ENCODE data around the gene LUC7L3.
"Not testable (repeated sequence)": the region's sequence is repeated elsewhere in the genome, so short reads cannot be mapped to it uniquely, and the experiment has no call there.

Gene LUC7L3

GRCh38 chr17:50710650-50711049 is 8.8 kb upstream of the LUC7L3 start:
- no peak for DNase-seq

- no peak for DNase-seq
Observed at GRCh38 chr17:50712641-50713040, 6.8 kb upstream of the LUC7L3 start.

- DNase-seq = no peak
Observed at GRCh38 chr17:50715471-50715870, 3.9 kb upstream of the LUC7L3 start.

- no peak for DNase-seq
Observed at GRCh38 chr17:50719924-50720794, 756 bp downstream of the LUC7L3 start.

GRCh38 chr17:50721194-50722010 is 2.0 kb downstream of the LUC7L3 start:
- DNase-seq = no peak

DNA sequence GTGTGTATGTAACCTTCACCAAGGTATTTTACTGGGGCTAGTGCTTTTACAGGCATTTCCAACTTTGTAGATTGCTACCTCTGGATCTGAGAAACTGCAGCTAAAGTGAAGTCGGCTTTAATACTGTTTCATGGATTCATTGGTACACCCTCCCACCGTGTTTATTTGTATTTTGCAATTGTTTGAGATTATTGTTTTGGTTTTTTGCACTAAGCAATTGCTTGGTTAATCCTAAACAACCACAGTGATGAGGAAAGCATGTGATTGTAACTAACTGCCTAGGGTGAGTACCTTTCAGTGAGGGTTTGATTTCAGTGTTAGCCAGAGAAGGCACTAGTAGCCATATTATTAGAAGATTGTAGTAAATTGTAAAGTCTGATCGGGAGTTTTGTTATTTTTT is 3.3 kb downstream of the LUC7L3 start:
- no peak for DNase-seq

DNA sequence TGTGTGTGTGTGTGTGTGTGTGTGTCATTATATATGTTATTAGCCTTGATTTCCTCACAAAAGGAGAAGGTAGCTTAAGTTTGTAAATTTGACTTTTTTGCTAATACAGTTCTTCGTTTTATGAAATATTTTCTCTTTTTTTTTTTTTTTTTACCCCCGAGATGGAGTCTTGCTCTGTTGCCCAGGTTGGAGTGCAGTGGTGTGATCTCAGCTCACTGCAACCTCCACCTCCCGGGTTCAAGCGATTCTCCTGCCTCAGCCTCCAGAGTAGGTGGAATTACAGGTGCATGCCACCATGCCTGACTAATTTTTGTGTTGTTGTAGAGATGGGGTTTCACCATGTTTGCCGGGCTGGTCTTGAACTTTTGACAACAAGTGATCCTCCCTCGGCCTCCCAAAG is 5.2 kb downstream of the LUC7L3 start:
- not testable (repeated sequence) for DNase-seq

DNA sequence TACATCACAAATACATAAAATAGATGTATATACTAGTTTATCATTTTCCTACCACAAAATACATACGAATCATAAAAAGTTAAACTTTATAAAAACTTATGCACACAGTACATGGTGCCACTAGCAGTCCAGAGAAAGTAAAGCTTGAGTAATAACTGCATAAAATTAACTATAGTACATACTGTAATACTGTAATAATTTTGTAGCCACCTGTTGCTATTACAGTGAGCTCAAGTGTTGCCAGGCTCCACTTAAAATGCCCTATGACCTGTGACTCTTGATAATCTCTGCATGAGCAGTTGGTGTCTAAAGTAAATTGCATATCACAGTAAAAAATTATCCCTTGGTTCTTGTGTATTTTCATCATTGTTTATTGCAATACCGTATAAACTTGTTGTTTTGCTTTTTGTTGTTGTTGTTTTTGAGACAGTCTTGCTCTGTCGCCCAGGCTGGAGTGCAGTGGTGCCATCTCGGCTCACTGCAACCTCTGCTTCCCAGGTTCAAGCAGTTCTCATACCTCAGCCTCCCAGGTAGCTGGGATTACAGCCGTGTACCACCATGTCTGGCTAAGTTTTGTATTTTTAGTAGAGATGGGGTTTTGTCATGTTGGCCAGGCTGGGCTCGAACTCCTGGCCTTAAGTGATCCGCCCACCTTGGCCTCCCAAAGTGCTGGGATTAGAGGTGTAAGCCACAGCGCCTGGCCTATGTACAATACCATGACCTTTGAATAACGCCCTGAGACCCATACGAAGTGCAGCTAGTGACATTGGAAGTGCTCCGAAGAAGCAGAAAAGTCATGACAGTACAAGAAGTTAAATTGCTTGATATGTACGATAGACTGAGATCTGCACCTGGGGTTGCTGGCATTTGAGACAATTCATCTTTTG is 6.6 kb downstream of the LUC7L3 start:
- DNase-seq = no peak

- no peak for DNase-seq
Observed at GRCh38 chr17:50728112-50728429, 8.7 kb downstream of the LUC7L3 start.

DNA sequence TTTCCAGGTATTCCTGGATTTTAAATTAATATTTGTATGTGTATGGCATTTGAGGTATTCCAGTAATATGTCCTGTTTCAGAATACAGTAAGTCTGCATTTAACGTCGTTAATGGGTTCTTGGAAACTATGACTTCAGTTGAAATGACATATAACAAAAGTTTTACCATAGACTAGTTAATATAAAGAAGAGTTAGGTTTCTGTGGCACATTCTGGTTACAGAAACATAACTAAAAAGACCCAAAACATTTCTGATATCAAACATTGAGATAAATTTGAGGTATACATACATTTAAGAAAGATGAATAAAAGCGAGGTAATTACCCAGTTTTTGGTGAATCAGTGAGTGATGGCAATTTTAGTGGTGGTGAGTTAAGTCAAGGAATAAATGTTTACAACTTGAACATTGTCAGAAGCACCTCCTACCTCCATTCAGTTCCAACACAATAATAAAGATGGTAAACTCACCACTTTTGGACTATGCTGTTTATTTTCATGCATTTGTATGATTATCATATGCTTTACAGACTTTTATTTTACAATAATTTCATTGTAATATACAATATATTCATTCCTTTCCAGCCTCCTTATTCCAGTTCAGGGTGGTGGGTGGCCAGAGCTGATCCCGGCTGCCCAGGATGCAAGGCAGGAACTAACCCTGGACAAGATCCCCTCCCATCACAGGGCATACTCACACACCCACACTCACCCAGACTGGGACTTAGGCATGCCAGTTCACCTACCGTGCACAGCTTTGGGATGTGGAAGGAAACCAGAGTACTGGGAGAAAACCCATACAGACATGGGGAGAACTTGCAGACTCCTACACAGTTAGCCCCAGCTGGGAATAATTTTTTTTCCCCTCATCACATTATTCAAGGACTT is 9.7 kb downstream of the LUC7L3 start:
- no peak for DNase-seq

DNA sequence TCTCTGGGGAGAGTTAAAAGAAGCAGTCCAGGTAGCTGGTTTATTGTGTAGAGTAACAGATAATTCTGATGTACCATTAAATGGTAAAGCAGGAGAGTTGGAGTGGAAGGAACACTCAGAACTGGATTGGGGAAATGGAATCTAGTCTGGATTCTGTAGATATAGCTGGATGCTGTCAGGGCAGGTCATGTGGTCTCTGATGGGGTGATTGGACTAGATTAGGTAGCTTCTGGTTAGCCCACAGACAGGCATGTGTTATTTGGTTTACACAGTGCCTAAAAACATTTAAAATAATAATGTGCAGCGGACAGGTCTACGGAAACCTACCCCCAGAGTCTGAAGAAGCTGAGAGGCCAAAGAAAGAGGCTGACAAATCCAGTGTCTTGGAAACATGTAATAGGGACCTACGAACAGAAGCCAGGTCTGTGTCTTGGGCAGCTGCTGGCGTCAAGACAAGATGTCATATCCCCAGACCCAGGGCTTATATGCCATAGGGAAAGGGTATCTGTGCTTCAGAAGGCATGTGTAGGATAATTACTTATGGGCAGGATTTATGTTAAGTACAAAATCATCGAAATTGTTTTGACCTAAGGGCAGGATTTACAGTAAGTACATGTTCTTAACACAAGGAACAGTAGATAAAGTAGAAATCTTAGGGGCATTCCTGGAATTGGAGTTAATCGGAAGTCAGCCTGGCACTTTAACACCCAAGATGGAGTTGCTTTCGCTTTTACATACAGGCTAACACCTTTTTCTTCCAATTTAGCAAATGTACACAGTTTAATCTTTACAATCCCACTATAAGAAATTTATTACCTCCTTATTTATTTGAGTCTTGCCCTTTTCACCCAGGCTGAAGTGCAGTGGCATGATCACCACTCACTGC is 12.4 kb downstream of the LUC7L3 start:
- no peak for DNase-seq

GRCh38 chr17:50735287-50735686 is 15.9 kb downstream of the LUC7L3 start:
- no peak for DNase-seq

DNA sequence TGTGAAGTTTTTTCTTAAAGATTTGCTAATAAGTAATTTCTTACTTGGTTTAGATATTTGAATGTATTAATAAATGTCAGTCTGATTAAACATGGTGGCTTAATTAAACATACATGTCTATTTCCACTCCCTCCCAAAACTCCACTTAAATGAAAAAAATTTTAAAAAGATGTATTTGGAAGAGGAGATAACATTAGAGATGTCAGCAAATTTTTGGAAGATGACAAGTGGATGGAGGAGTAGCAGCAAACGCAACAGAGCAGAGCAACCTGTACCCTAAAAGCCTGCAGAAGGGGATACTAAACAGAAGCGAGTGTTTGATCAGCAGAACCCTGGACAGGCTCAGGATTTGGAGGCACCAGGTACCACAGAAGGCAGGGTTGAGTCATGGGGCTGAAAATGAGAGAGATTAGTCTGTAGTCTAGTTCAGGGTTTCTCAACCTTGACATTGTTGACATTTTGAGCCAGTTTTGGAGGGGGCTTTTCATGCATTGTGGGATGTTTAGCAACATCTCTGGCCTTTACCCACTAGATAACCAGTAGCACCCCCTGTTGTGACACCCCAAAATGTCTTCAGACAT is 17.8 kb downstream of the LUC7L3 start:
- DNase-seq = no peak

- DNase-seq = no peak
Observed at GRCh38 chr17:50739098-50739497, 19.7 kb downstream of the LUC7L3 start.

DNA sequence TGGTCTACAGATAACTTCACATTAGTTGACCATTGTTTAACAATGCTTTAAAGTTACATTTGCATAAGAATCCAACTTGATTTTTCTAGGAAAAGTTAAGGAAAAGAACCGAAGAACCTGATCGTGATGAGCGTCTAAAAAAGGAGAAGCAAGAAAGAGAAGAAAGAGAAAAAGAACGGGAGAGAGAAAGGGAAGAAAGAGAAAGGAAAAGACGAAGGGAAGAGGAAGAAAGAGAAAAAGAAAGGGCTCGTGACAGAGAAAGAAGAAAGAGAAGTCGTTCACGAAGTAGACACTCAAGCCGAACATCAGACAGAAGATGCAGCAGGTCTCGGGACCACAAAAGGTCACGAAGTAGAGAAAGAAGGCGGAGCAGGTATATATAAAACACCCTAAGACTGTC is 26.2 kb downstream of the LUC7L3 start:
- no peak for DNase-seq

- DNase-seq = no peak
Observed at GRCh38 chr17:50749245-50749644, 29.8 kb downstream of the LUC7L3 start.

DNA sequence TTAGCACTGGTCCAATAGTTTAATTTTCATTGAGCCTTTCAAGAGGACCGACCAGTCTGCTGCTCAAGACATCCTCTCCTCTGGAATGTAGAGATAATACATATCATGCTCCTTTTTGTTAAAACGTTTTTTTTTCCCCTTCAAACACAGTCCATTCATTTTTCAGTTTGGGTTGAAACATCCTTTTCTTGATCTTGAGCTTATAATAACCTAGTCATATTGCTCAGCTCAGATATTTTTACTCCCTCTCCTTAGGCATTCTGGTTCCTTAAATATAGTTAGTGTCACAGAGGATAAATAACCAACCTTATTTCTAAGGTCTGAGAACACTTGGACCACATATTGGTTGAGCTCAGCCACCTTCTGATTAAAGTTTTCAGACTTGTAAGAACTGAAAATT is 35.1 kb downstream of the LUC7L3 start:
- no peak for DNase-seq

GRCh38 chr17:50758524-50758923 is 39.1 kb downstream of the LUC7L3 start:
- DNase-seq = no peak

- DNase-seq = no peak
Observed at GRCh38 chr17:50758989-50759544, 39.7 kb downstream of the LUC7L3 start.

DNA sequence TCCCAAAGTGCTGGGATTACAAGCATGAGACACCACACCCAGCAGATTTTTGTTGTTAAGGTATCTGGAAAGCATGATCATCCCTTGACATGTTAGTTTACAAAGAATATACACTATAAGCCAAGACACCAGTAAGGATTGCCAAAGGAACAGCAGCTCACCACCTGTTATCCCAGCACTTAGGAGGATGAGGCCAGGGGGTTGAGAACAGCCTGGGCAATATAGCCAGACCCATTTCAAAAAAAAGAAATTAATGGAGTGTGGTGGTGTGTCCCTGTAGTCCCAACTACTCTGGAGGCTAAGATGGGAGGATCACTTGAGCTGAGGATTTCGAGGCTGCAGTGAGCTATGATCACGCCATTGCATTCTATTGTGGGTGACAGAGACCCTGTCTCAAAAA is 42.8 kb downstream of the LUC7L3 start:
- no peak for DNase-seq
